Medulla oblongata (tissue), 1 donor: ENCODE results near the gene ODF2.

Source experiments
- DNase-seq: peaks from one replicate; pipeline ENCODE4 v3.0.0-alpha.2; 2015; ENCODE audit errors: extremely low spot score

ODF2 gene

DNA sequence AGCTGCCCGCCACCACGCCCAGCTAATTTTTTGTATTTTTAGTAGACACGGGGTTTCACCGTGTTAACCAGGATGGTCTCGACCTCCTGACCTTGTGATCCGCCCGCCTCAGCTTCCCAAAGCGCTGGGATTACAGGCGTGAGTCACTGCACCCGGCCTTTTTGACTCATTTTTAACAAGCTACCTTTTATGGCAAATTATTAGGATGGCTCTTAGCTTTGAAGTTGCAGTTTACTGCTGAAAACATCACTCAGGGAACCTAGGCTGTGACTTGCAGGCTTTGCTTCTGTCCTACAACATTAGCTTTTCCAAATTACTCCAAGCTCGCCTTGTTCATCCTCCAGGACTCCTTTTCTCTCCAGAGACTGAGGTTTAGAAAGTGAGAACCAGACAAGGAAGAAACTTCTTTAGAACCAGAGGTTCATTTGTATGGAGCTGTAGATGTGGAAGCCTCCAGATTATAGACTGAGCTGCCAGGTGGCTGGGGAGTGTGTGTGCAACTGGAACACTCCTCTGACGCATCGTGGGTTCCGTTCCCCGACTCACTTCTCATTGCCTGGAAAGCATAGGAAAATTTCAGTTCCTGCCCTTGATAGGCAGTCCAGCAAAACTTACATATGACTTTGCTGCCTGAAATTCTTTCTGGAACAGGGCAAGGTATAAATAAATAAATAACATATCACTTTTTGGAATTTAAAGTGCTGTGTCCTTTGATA lies 72.8 kb downstream of the ODF2 start:
- DNase-seq: no peak

DNA sequence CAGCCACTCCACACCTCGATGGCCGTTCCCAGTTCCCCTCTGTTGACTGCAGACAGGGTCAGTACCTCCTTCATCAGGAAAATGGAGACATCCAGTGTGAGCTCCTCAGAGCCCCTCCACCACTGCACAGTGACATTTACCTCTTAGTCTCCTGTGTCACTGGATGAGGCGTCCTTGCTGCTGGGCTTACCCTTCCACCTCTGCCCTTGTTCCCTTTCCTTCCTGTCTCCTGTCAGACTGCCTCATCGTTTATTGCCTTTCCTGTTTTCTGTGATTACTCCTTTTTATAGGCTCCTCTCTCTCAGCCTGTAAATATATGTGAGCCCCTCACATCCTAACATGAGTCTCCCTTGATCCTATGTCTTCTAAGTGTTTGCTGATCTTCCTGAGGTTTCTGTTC lies 73.4 kb downstream of the ODF2 start:
- no peak for DNase-seq

- DNase-seq: no peak
Measured at GRCh38 chr9:128532581-128532980, 76.8 kb downstream of the ODF2 start.

GRCh38 chr9:128540634-128541360 lies 85.0 kb downstream of the ODF2 start:
- DNase-seq: no peak

DNA sequence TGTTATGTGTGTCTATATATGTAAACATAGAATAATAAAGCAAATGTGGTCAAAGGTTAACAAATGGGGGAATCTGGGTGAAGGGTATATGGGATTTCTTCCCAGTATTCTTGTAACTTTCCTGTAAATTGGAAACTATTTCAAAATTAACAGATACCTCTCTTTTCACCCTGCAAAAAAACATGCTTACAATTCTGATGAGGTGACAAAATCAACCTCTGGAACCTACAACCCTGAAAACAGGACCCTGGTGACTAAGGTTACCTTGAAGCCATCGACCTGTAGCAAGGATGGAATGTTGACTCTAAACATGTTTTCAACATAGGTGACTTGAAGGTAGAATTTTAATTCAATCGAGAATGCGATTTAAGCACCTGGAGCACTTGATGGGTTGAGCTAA lies 90.7 kb downstream of the ODF2 start:
- no peak for DNase-seq

DNA sequence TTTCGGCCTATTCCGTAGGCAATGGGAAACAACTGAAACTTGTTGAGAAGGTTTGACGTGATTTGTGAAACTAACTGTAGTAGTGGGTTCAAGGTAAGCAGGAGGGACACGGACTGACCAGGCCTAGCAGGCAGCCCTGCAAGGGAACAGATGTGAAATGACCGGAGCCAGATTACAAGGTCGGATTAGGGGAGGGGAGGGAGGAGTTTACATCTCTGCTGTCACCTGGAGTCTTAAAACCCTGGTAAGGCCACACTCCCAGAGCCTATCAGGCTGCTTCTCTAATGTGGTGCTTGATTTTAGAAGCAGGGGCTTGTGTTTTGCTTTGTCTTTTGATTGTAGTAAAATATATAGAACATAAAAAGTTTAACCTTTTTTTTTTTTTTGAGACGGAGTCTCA lies 93.1 kb downstream of the ODF2 start:
- DNase-seq: no peak

- no peak for DNase-seq
Measured at GRCh38 chr9:128550226-128550625, 94.4 kb downstream of the ODF2 start.
